Measurements from ENCODE around the gene NKD1.

The NKD1 gene

DNA sequence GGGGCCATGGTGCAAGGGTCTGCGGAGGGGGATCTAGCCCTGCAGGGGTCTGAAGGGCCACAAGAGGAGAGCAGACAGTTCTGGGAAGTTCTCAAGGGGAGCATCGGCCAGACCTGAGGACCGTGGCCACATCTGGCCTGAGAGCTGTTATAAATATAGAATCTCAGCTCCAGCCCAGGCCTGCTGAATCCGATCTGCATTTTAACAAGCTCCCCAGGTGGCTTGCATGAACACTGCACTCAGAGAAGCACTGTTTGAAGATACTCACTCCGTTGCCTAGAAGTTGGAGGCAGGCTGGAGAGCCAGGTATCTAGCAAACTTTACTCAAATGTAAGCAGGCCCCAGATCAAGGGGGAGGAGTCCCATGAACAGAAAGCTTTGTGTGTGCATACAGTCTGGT lies 61.3 kb downstream of the NKD1 start:
- Histone ChIP-seq H3K9ac (ENCODE audit: low read length) (no peak overlapping the region), H3K27ac (ENCODE audit: low read length) (no peak overlapping the region), H3K79me2 (ENCODE audit: low read length) (no peaks in the 10 kb centered on the region), H2AFZ (ENCODE audit: low read length) (no peak overlapping the region), H3K4me3 (ENCODE audit: low read length) (no peak overlapping the region), H3K4me2 (ENCODE audit: low read depth, low read length) (no peak overlapping the region), H3F3A (ENCODE audit: insufficient read depth, low read length) (no peaks in the 10 kb centered on the region), H4K20me1 (ENCODE audit: insufficient read depth, low read length) (no peaks in the 10 kb centered on the region), H3K36me3 (replicated peaks; ENCODE audit: insufficient read depth, low read length) (no peaks in the 10 kb centered on the region), H3K9me3 (replicated peaks; ENCODE audit: insufficient read depth, low read length) (no peaks in the 10 kb centered on the region), H3K4me1 (ENCODE audit: low read length) (no peaks in the 10 kb centered on the region), H3K27me3 (replicated peaks; ENCODE audit: insufficient read depth, low read length) (no peaks in the 10 kb centered on the region), H3K9me2 (replicated peaks; ENCODE audit: insufficient read depth, low read length) (no peaks in the 10 kb centered on the region)
- no peak for DNase-seq
- no peak for TF ChIP-seq EZH2phosphoT487 (IDR thresholded peaks at IDR 0.05; ENCODE audit: low read length)
- TF ChIP-seq, protein P1, sequence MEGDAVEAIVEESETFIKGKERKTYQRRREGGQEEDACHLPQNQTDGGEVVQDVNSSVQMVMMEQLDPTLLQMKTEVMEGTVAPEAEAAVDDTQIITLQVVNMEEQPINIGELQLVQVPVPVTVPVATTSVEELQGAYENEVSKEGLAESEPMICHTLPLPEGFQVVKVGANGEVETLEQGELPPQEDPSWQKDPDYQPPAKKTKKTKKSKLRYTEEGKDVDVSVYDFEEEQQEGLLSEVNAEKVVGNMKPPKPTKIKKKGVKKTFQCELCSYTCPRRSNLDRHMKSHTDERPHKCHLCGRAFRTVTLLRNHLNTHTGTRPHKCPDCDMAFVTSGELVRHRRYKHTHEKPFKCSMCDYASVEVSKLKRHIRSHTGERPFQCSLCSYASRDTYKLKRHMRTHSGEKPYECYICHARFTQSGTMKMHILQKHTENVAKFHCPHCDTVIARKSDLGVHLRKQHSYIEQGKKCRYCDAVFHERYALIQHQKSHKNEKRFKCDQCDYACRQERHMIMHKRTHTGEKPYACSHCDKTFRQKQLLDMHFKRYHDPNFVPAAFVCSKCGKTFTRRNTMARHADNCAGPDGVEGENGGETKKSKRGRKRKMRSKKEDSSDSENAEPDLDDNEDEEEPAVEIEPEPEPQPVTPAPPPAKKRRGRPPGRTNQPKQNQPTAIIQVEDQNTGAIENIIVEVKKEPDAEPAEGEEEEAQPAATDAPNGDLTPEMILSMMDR (IDR thresholded peaks at IDR 0.05; ENCODE audit: low read length) = no peak
- no peak for TF ChIP-seq EZH2 (optimal IDR thresholded peaks at IDR 0.05; ENCODE audit: low read depth, low read length)

DNA sequence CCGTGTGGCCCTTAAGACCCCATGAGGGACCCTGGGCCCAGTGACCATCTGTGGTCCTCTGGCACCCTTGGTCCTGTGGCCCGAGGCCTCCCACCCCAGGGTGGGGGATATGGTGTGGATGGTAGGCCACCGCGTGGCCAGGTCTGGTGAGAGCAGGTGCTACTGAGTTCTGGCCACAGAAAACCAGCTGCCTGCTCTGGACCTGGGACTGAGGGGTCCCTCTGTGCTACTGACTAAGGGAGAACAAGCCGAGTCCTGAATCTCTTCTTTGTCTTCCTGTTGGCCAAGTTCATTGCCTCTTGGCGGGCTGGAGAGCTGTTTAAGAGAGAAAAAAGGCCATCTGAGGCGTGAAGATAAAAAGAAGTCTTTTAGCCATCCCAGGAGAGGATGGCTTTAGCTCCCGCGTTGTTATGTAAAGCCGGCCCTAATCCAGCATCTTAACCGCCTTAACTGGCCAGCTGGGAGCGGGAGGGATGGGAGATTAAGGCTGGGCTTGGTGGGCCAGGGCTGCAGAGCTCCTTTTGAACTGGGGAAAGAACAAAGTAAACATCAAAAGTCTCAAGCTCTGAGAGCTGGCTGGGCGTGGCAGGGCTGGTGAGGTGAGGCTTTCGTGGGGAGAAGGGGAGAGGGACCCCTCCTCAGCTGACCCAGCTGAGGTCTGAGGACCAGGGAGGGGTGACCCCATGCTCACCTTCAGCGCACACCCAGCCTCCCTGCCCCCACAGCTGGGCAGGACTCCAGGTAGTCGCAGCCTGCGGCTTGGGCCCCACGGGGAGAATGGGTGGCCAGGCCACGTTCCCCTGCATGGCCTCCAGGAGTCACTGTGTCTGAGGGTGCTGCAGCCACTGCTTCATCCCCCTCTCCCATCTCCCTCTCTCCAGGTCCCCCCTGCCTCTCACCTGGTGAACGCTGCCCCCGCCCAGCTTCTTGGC lies 62.4 kb downstream of the NKD1 start:
- Histone ChIP-seq H3K79me2 (ENCODE audit: low read length) (no peaks in the 10 kb centered on the region), H3K9ac (ENCODE audit: low read length) (no peak overlapping the region), H3F3A (ENCODE audit: insufficient read depth, low read length) (no peaks in the 10 kb centered on the region), H3K36me3 (replicated peaks; ENCODE audit: insufficient read depth, low read length) (no peaks in the 10 kb centered on the region), H3K9me2 (replicated peaks; ENCODE audit: insufficient read depth, low read length) (no peaks in the 10 kb centered on the region), H3K27me3 (replicated peaks; ENCODE audit: insufficient read depth, low read length) (no peaks in the 10 kb centered on the region), H3K4me3 (ENCODE audit: low read length) (no peak overlapping the region), H2AFZ (ENCODE audit: low read length) (no peak overlapping the region), H3K27ac (ENCODE audit: low read length) (no peak overlapping the region), H4K20me1 (ENCODE audit: insufficient read depth, low read length) (no peaks in the 10 kb centered on the region), H3K9me3 (replicated peaks; ENCODE audit: insufficient read depth, low read length) (no peaks in the 10 kb centered on the region), H3K4me2 (ENCODE audit: low read depth, low read length) (no peak overlapping the region), H3K4me1 (ENCODE audit: low read length) (no peaks in the 10 kb centered on the region)
- no peak for DNase-seq
- TF ChIP-seq EZH2 (optimal IDR thresholded peaks at IDR 0.05; ENCODE audit: low read depth, low read length) (no peak), EZH2phosphoT487 (IDR thresholded peaks at IDR 0.05; ENCODE audit: low read length) (no peak)
- TF ChIP-seq, protein P1 (IDR thresholded peaks at IDR 0.05; ENCODE audit: low read length) = no peak

- Histone ChIP-seq H3K4me3 (ENCODE audit: low read length) (no peak overlapping the region), H2AFZ (ENCODE audit: low read length) (no peak overlapping the region), H3K36me3 (replicated peaks; ENCODE audit: insufficient read depth, low read length) (no peaks in the 10 kb centered on the region), H3K27ac (ENCODE audit: low read length) (no peak overlapping the region), H3K27me3 (replicated peaks; ENCODE audit: insufficient read depth, low read length) (no peaks in the 10 kb centered on the region), H3K4me2 (ENCODE audit: low read depth, low read length) (no peak overlapping the region), H3K9me3 (replicated peaks; ENCODE audit: insufficient read depth, low read length) (no peaks in the 10 kb centered on the region), H3K9me2 (replicated peaks; ENCODE audit: insufficient read depth, low read length) (no peaks in the 10 kb centered on the region), H3K4me1 (ENCODE audit: low read length) (no peaks in the 10 kb centered on the region), H4K20me1 (ENCODE audit: insufficient read depth, low read length) (no peaks in the 10 kb centered on the region), H3F3A (ENCODE audit: insufficient read depth, low read length) (no peaks in the 10 kb centered on the region), H3K79me2 (ENCODE audit: low read length) (no peaks in the 10 kb centered on the region), H3K9ac (ENCODE audit: low read length) (no peak overlapping the region)
- TF ChIP-seq EZH2 (optimal IDR thresholded peaks at IDR 0.05; ENCODE audit: low read depth, low read length) (no peak), EZH2phosphoT487 (IDR thresholded peaks at IDR 0.05; ENCODE audit: low read length) (no peak)
- TF ChIP-seq, protein P1 (IDR thresholded peaks at IDR 0.05; ENCODE audit: low read length) = no peak
- DNase-seq = no peak
Measured at GRCh38 chr16:50611332-50611934, 63.2 kb downstream of the NKD1 start.

Measured in MM.1S (cell line).